ENCODE data around the gene ABCC8.

GRCh38 chr11:17396598-17397310 lies 79.9 kb downstream of the ABCC8 start:
- TF ChIP-seq, protein P1, sequence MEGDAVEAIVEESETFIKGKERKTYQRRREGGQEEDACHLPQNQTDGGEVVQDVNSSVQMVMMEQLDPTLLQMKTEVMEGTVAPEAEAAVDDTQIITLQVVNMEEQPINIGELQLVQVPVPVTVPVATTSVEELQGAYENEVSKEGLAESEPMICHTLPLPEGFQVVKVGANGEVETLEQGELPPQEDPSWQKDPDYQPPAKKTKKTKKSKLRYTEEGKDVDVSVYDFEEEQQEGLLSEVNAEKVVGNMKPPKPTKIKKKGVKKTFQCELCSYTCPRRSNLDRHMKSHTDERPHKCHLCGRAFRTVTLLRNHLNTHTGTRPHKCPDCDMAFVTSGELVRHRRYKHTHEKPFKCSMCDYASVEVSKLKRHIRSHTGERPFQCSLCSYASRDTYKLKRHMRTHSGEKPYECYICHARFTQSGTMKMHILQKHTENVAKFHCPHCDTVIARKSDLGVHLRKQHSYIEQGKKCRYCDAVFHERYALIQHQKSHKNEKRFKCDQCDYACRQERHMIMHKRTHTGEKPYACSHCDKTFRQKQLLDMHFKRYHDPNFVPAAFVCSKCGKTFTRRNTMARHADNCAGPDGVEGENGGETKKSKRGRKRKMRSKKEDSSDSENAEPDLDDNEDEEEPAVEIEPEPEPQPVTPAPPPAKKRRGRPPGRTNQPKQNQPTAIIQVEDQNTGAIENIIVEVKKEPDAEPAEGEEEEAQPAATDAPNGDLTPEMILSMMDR (IDR thresholded peaks at IDR 0.05): no peak
- TF ChIP-seq EZH2 (IDR thresholded peaks at IDR 0.05; ENCODE audit: borderline replicate concordance, insufficient read depth, low read depth, low read length, poor library complexity, severe bottlenecking): no peak

Data from B cell (primary cell).